Fibroblast of pulmonary artery (primary cell): Measurements from ENCODE around the gene AMY1C.

ENCODE experiments used
- DNase-seq: peaks from one replicate; pipeline ENCODE4 v3.0.0-alpha.2; 2010; ENCODE audit warnings: low read depth
- H3K4me3 ChIP-seq: replicated peaks from 2 replicates; pipeline ENCODE4 v1.5.1; 2011; ENCODE audit warnings: low read depth, mild to moderate bottlenecking, control low read depth, low read length, moderate library complexity
- TF ChIP-seq, protein P1 (sequence below): IDR thresholded peaks from 2 replicates; pipeline ENCODE4 v1.5.1; 2011; ENCODE audit warnings: mild to moderate bottlenecking, control low read depth, low read length, inconsistent platforms; ENCODE audit errors: missing control alignments

AMY1C gene

DNA sequence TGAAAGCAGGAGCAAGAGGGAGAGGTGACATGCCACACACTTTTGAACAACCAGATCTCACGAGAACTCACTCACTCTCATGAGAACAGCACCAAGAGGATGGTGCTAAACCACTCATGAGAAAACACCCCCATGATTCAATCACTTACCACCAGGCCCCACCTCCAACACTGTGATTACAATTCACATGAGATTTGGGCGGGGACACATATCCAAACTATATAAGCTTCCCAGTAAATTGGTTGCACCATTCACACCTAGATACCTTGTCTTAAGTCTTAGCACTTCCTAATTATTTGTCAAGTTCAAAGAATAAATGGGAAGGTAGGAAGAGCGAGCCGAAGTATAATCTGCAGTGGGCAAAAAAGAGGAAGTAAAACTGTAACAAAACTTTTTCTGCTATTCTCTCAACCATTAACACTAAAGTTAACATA, 34.3 kb downstream of the AMY1C start:
- TF ChIP-seq, protein P1, sequence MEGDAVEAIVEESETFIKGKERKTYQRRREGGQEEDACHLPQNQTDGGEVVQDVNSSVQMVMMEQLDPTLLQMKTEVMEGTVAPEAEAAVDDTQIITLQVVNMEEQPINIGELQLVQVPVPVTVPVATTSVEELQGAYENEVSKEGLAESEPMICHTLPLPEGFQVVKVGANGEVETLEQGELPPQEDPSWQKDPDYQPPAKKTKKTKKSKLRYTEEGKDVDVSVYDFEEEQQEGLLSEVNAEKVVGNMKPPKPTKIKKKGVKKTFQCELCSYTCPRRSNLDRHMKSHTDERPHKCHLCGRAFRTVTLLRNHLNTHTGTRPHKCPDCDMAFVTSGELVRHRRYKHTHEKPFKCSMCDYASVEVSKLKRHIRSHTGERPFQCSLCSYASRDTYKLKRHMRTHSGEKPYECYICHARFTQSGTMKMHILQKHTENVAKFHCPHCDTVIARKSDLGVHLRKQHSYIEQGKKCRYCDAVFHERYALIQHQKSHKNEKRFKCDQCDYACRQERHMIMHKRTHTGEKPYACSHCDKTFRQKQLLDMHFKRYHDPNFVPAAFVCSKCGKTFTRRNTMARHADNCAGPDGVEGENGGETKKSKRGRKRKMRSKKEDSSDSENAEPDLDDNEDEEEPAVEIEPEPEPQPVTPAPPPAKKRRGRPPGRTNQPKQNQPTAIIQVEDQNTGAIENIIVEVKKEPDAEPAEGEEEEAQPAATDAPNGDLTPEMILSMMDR = no peak
- DNase-seq = no peak
- H3K4me3 ChIP-seq = no peak overlapping the region

DNA sequence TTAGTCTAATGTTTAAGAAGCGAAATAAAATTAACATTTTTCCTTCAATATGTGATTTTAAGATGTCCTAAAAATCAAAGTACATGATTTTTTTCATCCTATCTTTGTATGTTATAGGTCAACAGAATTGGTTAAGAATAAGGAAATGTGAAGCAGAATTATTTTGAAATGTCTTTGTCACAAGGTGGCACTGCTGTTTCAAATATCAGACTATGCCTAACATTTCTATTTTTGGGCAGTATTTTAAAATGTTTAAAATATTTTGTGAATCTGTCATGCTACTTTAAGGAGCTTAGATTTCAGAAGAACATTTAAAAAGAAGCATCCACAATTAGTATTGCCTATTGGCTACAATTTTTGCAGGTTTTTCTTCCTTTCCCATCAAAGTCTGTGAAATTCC, 38.7 kb downstream of the AMY1C start:
- TF ChIP-seq, protein P1 = no peak
- H3K4me3 ChIP-seq = no peak overlapping the region
- DNase-seq = no peak

DNA sequence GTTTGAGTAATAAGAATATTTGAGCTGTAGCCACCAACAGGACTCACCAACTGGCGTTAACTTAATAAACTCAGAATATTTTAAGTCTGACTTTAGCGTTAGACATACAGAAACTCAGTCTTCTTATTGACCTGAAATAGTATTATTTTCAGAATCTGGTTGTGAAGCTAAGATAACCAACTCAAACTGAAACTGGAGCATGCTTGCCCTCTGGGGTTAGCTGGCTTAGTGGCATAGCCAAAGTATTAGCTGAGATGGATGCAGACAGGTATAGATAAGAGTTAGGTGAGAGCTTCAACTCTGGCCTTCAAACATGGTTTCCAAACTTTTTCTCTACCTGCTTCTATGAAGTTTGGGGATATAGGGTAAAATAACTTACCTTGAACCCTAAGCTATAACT, 40.5 kb downstream of the AMY1C start:
- DNase-seq = no peak
- H3K4me3 ChIP-seq = no peak overlapping the region
- TF ChIP-seq, protein P1 = no peak
